ENCODE data around the gene RAB11FIP3. TPM values are rescaled to one million over a fixed set of nuclear protein-coding genes. Genes with fewer than 3 reads are reported as not detected.

The RAB11FIP3 gene
- total and polyA plus RNA-seq, 9 of the 15 experiments (the other 6 are each of a cell fraction or from before 2014, with no cell fraction given) = 0.46 to 13.1 (median 4.3) TPM

DNA sequence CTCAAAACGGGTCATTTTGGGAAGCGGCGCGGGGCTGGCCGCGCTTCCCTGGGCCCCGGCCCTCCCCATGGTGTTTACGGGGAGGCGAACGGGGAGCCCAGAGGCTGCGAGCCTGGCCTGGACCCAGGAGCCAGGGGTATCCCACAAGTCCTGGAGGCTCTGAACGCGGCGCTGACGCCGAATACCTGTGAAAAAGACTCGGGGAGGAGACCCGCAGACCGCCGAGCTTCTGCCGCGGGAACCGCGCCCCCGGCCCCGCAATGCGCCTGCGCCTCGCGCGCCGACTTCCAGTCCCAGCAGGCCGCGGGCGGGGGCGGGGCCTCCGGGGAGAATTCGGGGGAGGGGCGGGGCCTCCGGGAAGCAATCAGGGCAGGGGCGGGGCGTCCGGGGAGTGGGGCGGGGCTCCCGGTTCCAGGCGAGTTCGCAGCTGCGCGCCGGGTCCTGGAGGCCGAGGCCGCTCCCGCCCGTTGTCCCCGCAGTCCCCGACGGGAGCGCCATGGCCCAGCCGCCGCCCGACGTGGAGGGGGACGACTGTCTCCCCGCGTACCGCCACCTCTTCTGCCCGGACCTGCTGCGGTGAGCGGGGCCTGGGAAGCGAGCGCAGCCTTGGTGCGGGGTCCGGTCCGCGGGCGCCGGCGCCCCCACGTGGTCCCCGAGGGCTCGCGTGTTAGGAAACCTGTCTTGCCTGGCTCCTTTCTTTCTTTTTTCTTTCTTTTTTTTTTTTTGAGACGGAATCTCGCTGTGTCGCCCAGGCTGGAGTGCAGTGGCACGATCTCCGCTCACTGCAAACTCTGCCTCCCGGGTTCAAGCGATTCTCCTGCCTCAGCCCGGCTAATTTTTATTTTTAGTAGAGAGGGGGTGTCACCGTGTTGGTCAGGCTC, 23.7 kb upstream of the RAB11FIP3 start, which contains the start of gene DECR2 (continued):
- no peak for TF ChIP-seq RNF2 (IDR thresholded peaks at IDR 0.05)
- TF ChIP-seq, protein P1, sequence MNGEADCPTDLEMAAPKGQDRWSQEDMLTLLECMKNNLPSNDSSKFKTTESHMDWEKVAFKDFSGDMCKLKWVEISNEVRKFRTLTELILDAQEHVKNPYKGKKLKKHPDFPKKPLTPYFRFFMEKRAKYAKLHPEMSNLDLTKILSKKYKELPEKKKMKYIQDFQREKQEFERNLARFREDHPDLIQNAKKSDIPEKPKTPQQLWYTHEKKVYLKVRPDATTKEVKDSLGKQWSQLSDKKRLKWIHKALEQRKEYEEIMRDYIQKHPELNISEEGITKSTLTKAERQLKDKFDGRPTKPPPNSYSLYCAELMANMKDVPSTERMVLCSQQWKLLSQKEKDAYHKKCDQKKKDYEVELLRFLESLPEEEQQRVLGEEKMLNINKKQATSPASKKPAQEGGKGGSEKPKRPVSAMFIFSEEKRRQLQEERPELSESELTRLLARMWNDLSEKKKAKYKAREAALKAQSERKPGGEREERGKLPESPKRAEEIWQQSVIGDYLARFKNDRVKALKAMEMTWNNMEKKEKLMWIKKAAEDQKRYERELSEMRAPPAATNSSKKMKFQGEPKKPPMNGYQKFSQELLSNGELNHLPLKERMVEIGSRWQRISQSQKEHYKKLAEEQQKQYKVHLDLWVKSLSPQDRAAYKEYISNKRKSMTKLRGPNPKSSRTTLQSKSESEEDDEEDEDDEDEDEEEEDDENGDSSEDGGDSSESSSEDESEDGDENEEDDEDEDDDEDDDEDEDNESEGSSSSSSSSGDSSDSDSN (IDR thresholded peaks at IDR 0.05; ENCODE audit: borderline replicate concordance in 1 of 2, low read depth in 2 of 2, low read length in 2 of 2) = peak in 1 of 2 experiments; percentile 87; a peak in 2 of 4 replicates
- TF ChIP-seq PHB2 (IDR thresholded peaks at IDR 0.05; ENCODE audit: low read depth) = peak; percentile 53; the same call in 1 of the 2 replicates
- TF ChIP-seq ZNF830 (CRISPR knock-in tag; IDR thresholded peaks at IDR 0.05) = 0 out of 2 replicates have a peak, but pooled peaks have one; percentile 30
- TF ChIP-seq EWSR1 (IDR thresholded peaks at IDR 0.05; ENCODE audit: borderline replicate concordance, low read depth, partially characterized antibody) = no peak
- TF ChIP-seq, protein P2, sequence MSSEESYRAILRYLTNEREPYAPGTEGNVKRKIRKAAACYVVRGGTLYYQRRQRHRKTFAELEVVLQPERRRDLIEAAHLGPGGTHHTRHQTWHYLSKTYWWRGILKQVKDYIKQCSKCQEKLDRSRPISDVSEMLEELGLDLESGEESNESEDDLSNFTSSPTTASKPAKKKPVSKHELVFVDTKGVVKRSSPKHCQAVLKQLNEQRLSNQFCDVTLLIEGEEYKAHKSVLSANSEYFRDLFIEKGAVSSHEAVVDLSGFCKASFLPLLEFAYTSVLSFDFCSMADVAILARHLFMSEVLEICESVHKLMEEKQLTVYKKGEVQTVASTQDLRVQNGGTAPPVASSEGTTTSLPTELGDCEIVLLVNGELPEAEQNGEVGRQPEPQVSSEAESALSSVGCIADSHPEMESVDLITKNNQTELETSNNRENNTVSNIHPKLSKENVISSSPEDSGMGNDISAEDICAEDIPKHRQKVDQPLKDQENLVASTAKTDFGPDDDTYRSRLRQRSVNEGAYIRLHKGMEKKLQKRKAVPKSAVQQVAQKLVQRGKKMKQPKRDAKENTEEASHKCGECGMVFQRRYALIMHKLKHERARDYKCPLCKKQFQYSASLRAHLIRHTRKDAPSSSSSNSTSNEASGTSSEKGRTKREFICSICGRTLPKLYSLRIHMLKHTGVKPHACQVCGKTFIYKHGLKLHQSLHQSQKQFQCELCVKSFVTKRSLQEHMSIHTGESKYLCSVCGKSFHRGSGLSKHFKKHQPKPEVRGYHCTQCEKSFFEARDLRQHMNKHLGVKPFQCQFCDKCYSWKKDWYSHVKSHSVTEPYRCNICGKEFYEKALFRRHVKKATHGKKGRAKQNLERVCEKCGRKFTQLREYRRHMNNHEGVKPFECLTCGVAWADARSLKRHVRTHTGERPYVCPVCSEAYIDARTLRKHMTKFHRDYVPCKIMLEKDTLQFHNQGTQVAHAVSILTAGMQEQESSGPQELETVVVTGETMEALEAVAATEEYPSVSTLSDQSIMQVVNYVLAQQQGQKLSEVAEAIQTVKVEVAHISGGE (CRISPR knock-in tag; IDR thresholded peaks at IDR 0.05) = peak in 1 of 3 experiments; percentile 61; a peak in 1 of 6 replicates
- no peak for TF ChIP-seq CBFB (CRISPR knock-in tag; IDR thresholded peaks at IDR 0.05)
- TF ChIP-seq ZNF384 (IDR thresholded peaks at IDR 0.05; ENCODE audit: low read depth, low read length) = peak; percentile 78
- TF ChIP-seq STAG1 (CRISPR knock-in tag; IDR thresholded peaks at IDR 0.05; ENCODE audit: borderline replicate concordance) = no peak; the same call in 1 of the 2 replicates

Data from K562 (cell line).